ENCODE data around the gene DHX36. TPM values are rescaled to one million over a fixed set of nuclear protein-coding genes. Genes with fewer than 3 reads are reported as not detected.
A peak's percentile ranks its signal among the peaks of the same experiment; 100 is the strongest.

DHX36 gene
- total RNA-seq, 2 experiments from 2014 or later, result 128 TPM

DNA sequence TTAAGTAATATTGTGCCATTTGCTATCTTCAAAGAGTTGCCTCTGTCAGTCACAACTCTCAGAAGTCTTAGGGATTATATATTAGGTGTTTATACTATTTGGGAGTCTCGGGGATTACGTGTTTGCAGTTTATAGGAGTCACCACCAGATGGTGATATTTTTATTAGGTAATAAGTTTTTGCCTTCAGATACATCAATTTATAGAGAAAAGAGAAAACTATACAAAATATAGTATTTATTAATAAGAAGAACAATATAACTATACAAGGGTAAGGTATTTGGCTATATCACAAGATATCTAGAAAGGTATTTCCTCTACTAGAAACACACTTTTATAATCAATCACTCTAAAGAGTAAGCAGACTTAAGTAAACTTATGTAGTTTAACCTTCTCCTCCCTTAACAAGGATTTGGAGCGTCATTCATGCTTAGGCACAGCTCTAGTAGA is 10.7 kb upstream of the DHX36 start:
- TF ChIP-seq CTCF (IDR thresholded peaks at IDR 0.05), result peak; percentile 77
- no peaks in the 10 kb centered on the region for H3K36me3 Mint-ChIP-seq (ENCODE audit: low read depth)
- Histone ChIP-seq H3K4me3 (ENCODE audit: low read length) (no peak overlapping the region), H3K36me3 (ENCODE audit: insufficient read depth, low read length) (no peaks in the 10 kb centered on the region), H3K9me3 (ENCODE audit: control insufficient read depth in 1 of 2, insufficient read depth in 1 of 2, low read length in 2 of 2) (no peaks in the 10 kb centered on the region), H3K27ac (ENCODE audit: low read depth in 1 of 2, low read length in 2 of 2) (no peak overlapping the region), H3K27me3 (ENCODE audit: control insufficient read depth in 1 of 2, insufficient read depth in 2 of 2, low read length in 2 of 2) (peaks cover 0 to under 1% of the 10 kb centered on the region in 2 experiments), H3K4me1 (ENCODE audit: insufficient read depth, low read length) (no peaks in the 10 kb centered on the region)
- POLR2A ChIA-PET, result no interaction called here
- no peak overlapping the region for H3K4me3 Mint-ChIP-seq
- no peaks in the 10 kb centered on the region for H3K9me3 Mint-ChIP-seq
- CTCF ChIA-PET, result interaction anchor here (1.0 kb wide), 1 partner anchor 10 kb away, joined by 4 read pairs; no protein-coding TSS in a partner anchor
- peak; percentile 51 for ATAC-seq (ENCODE audit: poor library complexity)
- no peak overlapping the region for H3K27ac Mint-ChIP-seq
- no peaks in the 10 kb centered on the region for H3K4me1 Mint-ChIP-seq (ENCODE audit: low read depth)
- peak in 3 of 14 experiments; percentile 40 to 58 (median 55) for DNase-seq
- intact Hi-C loops (cut with DNase I, micrococcal nuclease), result loop anchor here (1.0 to 5.0 kb wide), 3 partner anchors 987 to 1367 kb away; no protein-coding TSS in a partner anchor
- peaks cover 20% of the 10 kb centered on the region for H3K27me3 Mint-ChIP-seq

DNA sequence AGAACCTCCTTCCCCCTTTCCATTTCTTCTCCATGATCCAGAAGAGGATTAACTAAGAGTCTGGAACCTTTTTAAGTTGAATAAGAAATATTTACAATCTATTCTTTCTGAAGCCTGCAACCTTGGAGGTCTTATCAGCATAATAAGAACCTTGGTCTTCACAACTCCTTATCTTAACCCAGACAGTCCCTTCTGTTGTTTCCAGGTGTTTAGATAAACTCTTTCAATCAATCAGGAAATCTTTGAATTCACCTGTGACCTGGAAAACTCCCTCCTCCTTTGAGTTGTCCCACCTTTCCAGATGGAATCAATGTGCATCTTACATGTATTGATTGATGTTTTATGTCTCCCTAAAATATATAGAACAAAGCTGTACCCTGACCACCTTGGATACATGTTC is 3.6 kb upstream of the DHX36 start:
- intact Hi-C loops (cut with DNase I, micrococcal nuclease), result no loop called here
- CTCF ChIA-PET, result no interaction called here
- no peak overlapping the region for H3K4me3 Mint-ChIP-seq

GRCh38 chr3:154324919-154325318 is 632 bp upstream of the DHX36 start:
- no peak for TF ChIP-seq CTCF (IDR thresholded peaks at IDR 0.05)
- Mint-ChIP-seq H3K36me3 (ENCODE audit: low read depth) (peaks cover 28% of the 10 kb centered on the region), H3K27ac (peak overlapping the region; percentile 99), H3K9me3 (no peaks in the 10 kb centered on the region), H3K4me1 (ENCODE audit: low read depth) (peaks cover 16% of the 10 kb centered on the region), H3K27me3 (no peaks in the 10 kb centered on the region), H3K4me3 (peak overlapping the region; percentile 96)
- Histone ChIP-seq H3K27me3 (ENCODE audit: control insufficient read depth in 1 of 2, insufficient read depth in 2 of 2, low read length in 2 of 2) (no peaks in the 10 kb centered on the region), H3K36me3 (ENCODE audit: insufficient read depth, low read length) (no peaks in the 10 kb centered on the region), H3K4me3 (ENCODE audit: low read length) (peak overlapping the region; percentile 84), H3K27ac (ENCODE audit: low read depth in 1 of 2, low read length in 2 of 2) (peak overlapping the region; percentile 96 to 97), H3K9me3 (ENCODE audit: control insufficient read depth in 1 of 2, insufficient read depth in 1 of 2, low read length in 2 of 2) (no peaks in the 10 kb centered on the region), H3K4me1 (ENCODE audit: insufficient read depth, low read length) (peaks cover 31% of the 10 kb centered on the region)
- ChIA-PET CTCF (interaction anchor here (1.4 kb wide), 1 partner anchor 11 kb away, joined by 4 read pairs; no protein-coding TSS in a partner anchor), POLR2A (interaction anchor here (1.1 to 1.9 kb wide), 2 partner anchors 11 to 1164 kb away, joined by 6 to 9 read pairs; no protein-coding TSS in a partner anchor)
- intact Hi-C loops (cut with DNase I, micrococcal nuclease), result loop anchor here (1.0 to 5.0 kb wide), 6 partner anchors 698 to 1547 kb away; partner anchors contain the start of genes GMPS (in 2 of the 2), RAP2B (in 2 of the 2) and SLC33A1 (in 2 of the 2)
- DNase-seq, result no peak
- no peak for ATAC-seq (ENCODE audit: poor library complexity)

More for the DNA sequence above, 3.6 kb upstream of the DHX36 start:
- no peaks in the 10 kb centered on the region for H3K9me3 Mint-ChIP-seq
- Histone ChIP-seq H3K4me3 (ENCODE audit: low read length) (no peak overlapping the region), H3K4me1 (ENCODE audit: insufficient read depth, low read length) (peaks cover 8% of the 10 kb centered on the region), H3K36me3 (ENCODE audit: insufficient read depth, low read length) (no peaks in the 10 kb centered on the region), H3K27ac (ENCODE audit: low read depth in 1 of 2, low read length in 2 of 2) (no peak overlapping the region), H3K9me3 (ENCODE audit: control insufficient read depth in 1 of 2, insufficient read depth in 1 of 2, low read length in 2 of 2) (no peaks in the 10 kb centered on the region), H3K27me3 (ENCODE audit: control insufficient read depth in 1 of 2, insufficient read depth in 2 of 2, low read length in 2 of 2) (no peaks in the 10 kb centered on the region)
- POLR2A ChIA-PET, result no interaction called here
- H3K4me1 Mint-ChIP-seq (ENCODE audit: low read depth), result peaks cover 16% of the 10 kb centered on the region
- peaks cover 9% of the 10 kb centered on the region for H3K27me3 Mint-ChIP-seq
- ATAC-seq (ENCODE audit: poor library complexity) (no peak), DNase-seq (no peak)
- no peak overlapping the region for H3K27ac Mint-ChIP-seq
- no peak for TF ChIP-seq CTCF (IDR thresholded peaks at IDR 0.05)
- H3K36me3 Mint-ChIP-seq (ENCODE audit: low read depth), result peaks cover 15% of the 10 kb centered on the region
